ENCODE measurements around the gene KIF24. TPM values are rescaled to one million over a fixed set of nuclear protein-coding genes. Genes with fewer than 3 reads are reported as not detected.
"Not testable (repeated sequence)": the region's sequence is repeated elsewhere in the genome, so short reads cannot be mapped to it uniquely, and the experiment has no call there.

Gene KIF24
- total RNA-seq, 4 donors from 2014 or later, result 0.68 to 1.4 (median 1.0) TPM

DNA sequence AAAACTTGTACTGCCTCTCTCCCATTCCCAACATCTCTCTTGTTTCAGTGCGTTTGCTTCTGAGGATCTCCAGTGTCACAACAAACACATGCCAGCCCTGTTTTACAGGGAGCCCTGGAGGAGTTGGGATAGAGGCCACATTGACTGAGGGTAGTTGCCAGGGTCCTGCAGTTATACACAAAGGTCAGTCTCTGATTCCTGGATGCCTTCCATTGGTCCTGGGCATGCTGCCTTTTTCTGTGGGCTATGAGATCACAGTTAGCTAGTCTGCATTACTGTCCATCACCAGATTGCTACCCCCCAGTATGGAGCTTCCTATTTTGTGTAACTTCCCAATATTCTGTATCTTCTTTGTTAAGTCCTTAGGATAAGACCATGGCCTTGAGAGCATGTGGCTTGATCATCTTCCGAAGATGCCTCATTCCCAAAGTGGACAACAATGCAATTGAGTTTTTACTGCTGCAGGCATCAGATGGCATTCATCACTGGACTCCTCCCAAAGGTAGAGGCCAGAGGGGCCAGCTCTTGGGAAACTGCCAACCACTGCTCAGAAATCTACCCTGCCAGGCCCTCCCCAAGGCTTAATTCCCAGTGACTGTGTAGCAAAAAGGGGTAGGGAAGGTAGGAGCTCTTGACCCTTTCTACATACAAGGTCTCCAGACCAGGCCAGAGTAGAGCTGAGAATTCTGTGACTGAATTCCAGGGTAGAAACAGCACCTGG, 9.8 kb upstream of the KIF24 start:
- Histone ChIP-seq H3K27me3 (no peaks in the 10 kb centered on the region), H3K4me1 (peaks cover 15% of the 10 kb centered on the region), H3K4me3 (no peak overlapping the region), H3K9me3 (no peaks in the 10 kb centered on the region), H3K36me3 (peaks cover 46% of the 10 kb centered on the region), H3K27ac (no peak overlapping the region)
- DNase-seq (ENCODE audit: low spot score in 2 of 2), result no peak
- WGBS, result 85% methylated on average over 2 of the region's 2 CpGs
- TF ChIP-seq POLR2AphosphoS5 (IDR thresholded peaks at IDR 0.05) (no peak), EP300 (IDR thresholded peaks at IDR 0.05) (no peak), POLR2A (IDR thresholded peaks at IDR 0.05) (no peak)
- TF ChIP-seq, protein P1, sequence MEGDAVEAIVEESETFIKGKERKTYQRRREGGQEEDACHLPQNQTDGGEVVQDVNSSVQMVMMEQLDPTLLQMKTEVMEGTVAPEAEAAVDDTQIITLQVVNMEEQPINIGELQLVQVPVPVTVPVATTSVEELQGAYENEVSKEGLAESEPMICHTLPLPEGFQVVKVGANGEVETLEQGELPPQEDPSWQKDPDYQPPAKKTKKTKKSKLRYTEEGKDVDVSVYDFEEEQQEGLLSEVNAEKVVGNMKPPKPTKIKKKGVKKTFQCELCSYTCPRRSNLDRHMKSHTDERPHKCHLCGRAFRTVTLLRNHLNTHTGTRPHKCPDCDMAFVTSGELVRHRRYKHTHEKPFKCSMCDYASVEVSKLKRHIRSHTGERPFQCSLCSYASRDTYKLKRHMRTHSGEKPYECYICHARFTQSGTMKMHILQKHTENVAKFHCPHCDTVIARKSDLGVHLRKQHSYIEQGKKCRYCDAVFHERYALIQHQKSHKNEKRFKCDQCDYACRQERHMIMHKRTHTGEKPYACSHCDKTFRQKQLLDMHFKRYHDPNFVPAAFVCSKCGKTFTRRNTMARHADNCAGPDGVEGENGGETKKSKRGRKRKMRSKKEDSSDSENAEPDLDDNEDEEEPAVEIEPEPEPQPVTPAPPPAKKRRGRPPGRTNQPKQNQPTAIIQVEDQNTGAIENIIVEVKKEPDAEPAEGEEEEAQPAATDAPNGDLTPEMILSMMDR (IDR thresholded peaks at IDR 0.05), result no peak

GRCh38 chr9:34338079-34338478, 9.0 kb upstream of the KIF24 start:
- Histone ChIP-seq H3K4me1 (peaks cover 15% of the 10 kb centered on the region), H3K36me3 (peaks cover 39% of the 10 kb centered on the region)
- not testable (repeated sequence) for H3K27me3 ChIP-seq; H3K9me3 ChIP-seq; DNase-seq (ENCODE audit: low spot score in 2 of 2); H3K27ac ChIP-seq; H3K4me3 ChIP-seq

GRCh38 chr9:34337403-34337802, 8.3 kb upstream of the KIF24 start:
- H3K27ac ChIP-seq, result no peak overlapping the region
- TF ChIP-seq POLR2A (IDR thresholded peaks at IDR 0.05) (no peak), POLR2AphosphoS5 (IDR thresholded peaks at IDR 0.05) (no peak), EP300 (IDR thresholded peaks at IDR 0.05) (no peak)
- TF ChIP-seq, protein P1 (IDR thresholded peaks at IDR 0.05), result no peak
- no peaks in the 10 kb centered on the region for H3K9me3 ChIP-seq
- WGBS, result 95% methylated on average over 2 of the region's 2 CpGs
- no peak overlapping the region for H3K4me3 ChIP-seq
- H3K36me3 ChIP-seq, result peaks cover 33% of the 10 kb centered on the region
- peaks cover 9% of the 10 kb centered on the region for H3K4me1 ChIP-seq
- H3K27me3 ChIP-seq, result no peaks in the 10 kb centered on the region
- DNase-seq (ENCODE audit: low spot score in 2 of 2), result no peak

DNA sequence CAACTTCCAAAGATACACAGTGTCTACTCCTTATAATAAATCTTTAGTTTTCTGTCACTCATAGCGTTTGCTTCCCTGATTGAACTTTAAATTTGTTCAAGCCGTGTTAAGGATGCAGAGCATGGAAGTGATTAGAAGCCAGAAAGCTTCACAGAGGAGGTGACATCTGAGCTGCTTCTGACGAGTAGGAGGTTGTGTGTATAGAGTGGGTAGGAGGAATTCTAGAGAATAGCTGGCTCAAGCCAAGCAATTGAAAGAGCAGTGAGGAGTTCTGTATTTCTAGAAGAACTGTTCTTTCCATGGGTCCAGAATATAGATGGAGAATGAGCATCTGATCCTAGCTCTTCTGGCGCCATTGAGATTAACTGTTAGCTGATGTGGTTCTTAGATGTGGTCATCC, 6.3 kb upstream of the KIF24 start:
- Histone ChIP-seq H3K9me3 (no peaks in the 10 kb centered on the region), H3K36me3 (peaks cover 18% of the 10 kb centered on the region), H3K27ac (no peak overlapping the region), H3K27me3 (no peaks in the 10 kb centered on the region), H3K4me3 (no peak overlapping the region), H3K4me1 (peaks cover 11% of the 10 kb centered on the region)
- DNase-seq (ENCODE audit: low spot score in 2 of 2), result no peak
- TF ChIP-seq POLR2AphosphoS5 (IDR thresholded peaks at IDR 0.05), result no peak
- TF ChIP-seq EP300 (IDR thresholded peaks at IDR 0.05), result no peak
- TF ChIP-seq, protein P1 (IDR thresholded peaks at IDR 0.05), result no peak
- no peak for TF ChIP-seq POLR2A (IDR thresholded peaks at IDR 0.05)
- 67% methylated on average over 4 of the region's 4 CpGs for WGBS

GRCh38 chr9:34334916-34335315, 5.8 kb upstream of the KIF24 start:
- no peak overlapping the region for H3K4me3 ChIP-seq
- no peaks in the 10 kb centered on the region for H3K9me3 ChIP-seq
- H3K27me3 ChIP-seq, result no peaks in the 10 kb centered on the region
- DNase-seq (ENCODE audit: low spot score in 2 of 2), result no peak
- H3K4me1 ChIP-seq, result peaks cover 16% of the 10 kb centered on the region
- 73% methylated on average over 2 of the region's 2 CpGs for WGBS
- H3K27ac ChIP-seq, result no peak overlapping the region
- H3K36me3 ChIP-seq, result peaks cover 14% of the 10 kb centered on the region
- TF ChIP-seq POLR2AphosphoS5 (IDR thresholded peaks at IDR 0.05) (no peak), EP300 (IDR thresholded peaks at IDR 0.05) (no peak), POLR2A (IDR thresholded peaks at IDR 0.05) (no peak)
- TF ChIP-seq, protein P1 (IDR thresholded peaks at IDR 0.05), result no peak
